GM18517 (cell line): Measurements from ENCODE around the gene ENKUR.

Source experiments
- ATAC-seq: cut with Tn5 transposase; IDR thresholded peaks from one replicate; pipeline ENCODE4 v1.9.1; 2021; ENCODE audit warnings: mild to moderate bottlenecking, moderate library complexity; ENCODE audit not compliant: unreplicated experiment

ENKUR gene

GRCh38 chr10:25015828-25016375, at the start of gene ENKUR:
Gene ENKUR (minus strand): TSS chr10:25016158. CDS start chr10:25015936, 222 bp downstream.
- ATAC-seq: peak; percentile 79

GRCh38 chr10:25064401-25064800, 48.4 kb upstream of the ENKUR start:
- ATAC-seq: no peak

- no peak for ATAC-seq
These were observed 47.7 kb upstream of the ENKUR start for GRCh38 chr10:25063644-25064043.

GRCh38 chr10:25063157-25063556, 47.2 kb upstream of the ENKUR start:
- no peak for ATAC-seq

- ATAC-seq: no peak
These were observed 45.9 kb upstream of the ENKUR start for GRCh38 chr10:25061711-25062449.

GRCh38 chr10:25061125-25061524, 45.2 kb upstream of the ENKUR start:
- no peak for ATAC-seq

GRCh38 chr10:25059990-25060389, 44.0 kb upstream of the ENKUR start:
- ATAC-seq: no peak

GRCh38 chr10:25057886-25058285, 41.9 kb upstream of the ENKUR start:
- ATAC-seq: no peak

- ATAC-seq: no peak
These were observed 40.8 kb upstream of the ENKUR start for GRCh38 chr10:25056726-25057125.

- no peak for ATAC-seq
These were observed 36.1 kb upstream of the ENKUR start for GRCh38 chr10:25052012-25052411.

- ATAC-seq: no peak
These were observed 34.4 kb upstream of the ENKUR start for GRCh38 chr10:25050402-25050801.

- no peak for ATAC-seq
These were observed 34.0 kb upstream of the ENKUR start for GRCh38 chr10:25049966-25050365.

- ATAC-seq: no peak
These were observed 32.5 kb upstream of the ENKUR start for GRCh38 chr10:25048450-25048849.

GRCh38 chr10:25047591-25048301, 31.8 kb upstream of the ENKUR start:
- no peak for ATAC-seq

GRCh38 chr10:25047088-25047487, 31.1 kb upstream of the ENKUR start:
- ATAC-seq: no peak

- ATAC-seq: no peak
These were observed 30.7 kb upstream of the ENKUR start for GRCh38 chr10:25046641-25047040.

- ATAC-seq: no peak
These were observed 23.6 kb upstream of the ENKUR start for GRCh38 chr10:25039531-25039930.

GRCh38 chr10:25038325-25038724, 22.4 kb upstream of the ENKUR start:
- ATAC-seq: no peak

GRCh38 chr10:25036381-25036780, 20.4 kb upstream of the ENKUR start:
- no peak for ATAC-seq

- no peak for ATAC-seq
These were observed 13.6 kb upstream of the ENKUR start for GRCh38 chr10:25029519-25029918.

- ATAC-seq: no peak
These were observed 12.8 kb upstream of the ENKUR start for GRCh38 chr10:25028711-25029110.

GRCh38 chr10:25026463-25026862, 10.5 kb upstream of the ENKUR start:
- ATAC-seq: no peak
